HG03354 (cell line): ENCODE measurements around the gene SERPINC1.
"Not testable (repeated sequence)": the region's sequence is repeated elsewhere in the genome, so short reads cannot be mapped to it uniquely, and the experiment has no call there.

ENCODE experiments used
- ATAC-seq: cut with Tn5 transposase; IDR thresholded peaks from one replicate; pipeline ENCODE4 v1.9.1; 2021; ENCODE audit warnings: mild to moderate bottlenecking; ENCODE audit not compliant: unreplicated experiment, poor library complexity, severe bottlenecking

SERPINC1 gene

DNA sequence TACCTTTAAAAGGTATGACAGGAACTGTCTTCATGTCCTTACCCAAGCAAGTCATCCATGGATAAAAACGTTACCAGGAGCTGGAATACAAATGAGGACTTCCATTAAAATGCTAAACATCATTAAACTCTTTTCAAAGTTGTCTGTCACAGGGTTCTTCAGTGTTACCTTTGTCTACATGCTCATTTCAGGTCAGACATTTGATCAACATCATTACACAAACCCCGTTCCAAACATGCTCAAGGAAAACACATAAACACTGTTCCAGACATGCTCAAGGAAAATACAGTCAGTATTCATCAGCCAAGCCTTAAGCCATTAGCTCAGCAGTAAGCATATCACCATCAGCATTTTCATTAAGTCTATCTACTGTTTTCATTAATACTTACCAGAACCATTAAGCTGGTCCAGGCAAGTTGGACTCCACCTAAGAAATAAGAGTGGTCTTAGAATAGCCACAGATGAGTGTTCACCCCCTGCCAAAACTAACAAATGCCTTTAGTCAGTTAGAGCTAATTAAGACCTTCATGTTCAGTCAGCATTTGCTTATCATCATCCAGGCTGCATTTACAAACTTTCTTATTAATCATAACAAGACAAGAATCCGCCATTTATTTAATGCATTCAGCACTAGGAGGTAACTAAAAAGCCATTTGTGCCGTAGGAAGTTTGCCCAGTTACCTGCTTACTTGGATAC, 51.5 kb downstream of the SERPINC1 start:
- no peak for ATAC-seq

DNA sequence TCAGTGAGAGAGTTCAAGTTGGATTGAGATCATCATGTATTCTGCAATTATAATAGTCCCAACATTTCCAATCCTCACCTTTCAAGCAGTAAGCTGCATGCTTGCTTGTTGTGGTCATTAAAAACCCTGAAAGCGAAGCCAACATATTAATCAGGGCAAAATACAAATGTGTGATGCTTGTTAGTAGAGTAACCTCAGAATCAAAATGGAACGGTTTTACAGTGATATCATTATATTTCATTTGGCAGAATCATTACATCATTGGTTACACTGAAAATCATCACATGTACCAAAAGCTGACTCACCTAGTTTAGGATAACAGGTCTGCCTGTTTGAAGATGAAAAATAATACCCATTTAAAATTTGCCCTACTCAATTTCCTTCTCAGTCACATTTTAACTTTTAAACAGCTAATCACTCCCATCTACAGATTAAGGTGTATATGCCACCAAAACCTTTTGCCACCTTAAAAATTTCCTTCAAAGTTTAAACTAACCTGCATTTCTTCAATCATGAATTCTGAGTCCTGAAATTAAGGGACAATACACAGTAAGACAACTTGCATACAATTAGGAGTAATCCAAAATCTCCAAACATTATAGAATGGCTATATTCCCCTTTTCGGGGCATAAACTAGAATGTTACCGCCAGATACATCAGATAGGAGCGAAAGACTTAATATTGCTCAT, 52.8 kb downstream of the SERPINC1 start:
- no peak for ATAC-seq

DNA sequence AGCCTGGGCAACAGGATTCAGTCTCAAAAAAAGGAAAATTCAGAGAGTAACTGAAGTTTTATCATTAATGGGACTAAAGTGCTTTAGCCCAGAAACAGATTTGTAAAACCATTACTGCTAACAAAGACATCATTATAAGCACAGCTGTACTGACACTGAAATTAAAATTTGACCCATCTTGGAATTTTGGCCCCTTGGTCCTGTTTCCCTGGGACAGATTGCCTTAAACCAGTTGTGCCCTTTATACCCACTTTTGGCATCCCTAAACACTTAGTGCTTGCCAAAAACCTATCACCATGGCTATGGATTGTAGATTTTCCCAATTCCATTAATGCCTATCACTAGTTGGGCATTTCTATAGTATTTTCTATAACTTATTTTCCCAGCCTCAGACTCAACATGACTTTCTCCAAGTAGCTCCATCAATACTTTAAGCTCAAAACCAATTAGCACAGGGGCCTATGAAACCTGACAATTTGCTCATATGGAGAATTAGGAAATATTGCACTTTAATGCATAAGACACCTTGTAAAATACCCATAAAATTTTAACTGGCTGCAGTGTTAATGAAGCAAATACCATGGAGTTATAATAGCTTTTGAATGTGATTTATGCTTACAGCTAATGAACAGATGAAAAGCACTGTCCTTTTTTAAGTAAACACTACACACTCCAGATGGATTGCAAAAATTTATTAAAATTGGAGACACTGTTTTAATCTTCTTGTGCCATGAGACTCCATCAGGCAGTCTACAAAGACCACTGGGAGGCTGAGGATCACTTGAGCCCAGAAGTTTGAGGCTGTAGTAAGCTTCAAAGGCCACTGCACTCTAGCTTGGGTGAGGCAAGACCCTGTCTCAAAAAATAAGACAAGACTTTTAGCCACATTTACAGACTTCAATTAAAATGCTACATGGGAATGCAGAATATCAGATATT, 53.6 kb downstream of the SERPINC1 start:
- ATAC-seq = no peak

GRCh38 chr1:173862769-173863223, 54.3 kb downstream of the SERPINC1 start:
- ATAC-seq = no peak

- ATAC-seq = not testable (repeated sequence)
These were observed 54.9 kb downstream of the SERPINC1 start for GRCh38 chr1:173862146-173862768.

GRCh38 chr1:173861731-173862145, 55.4 kb downstream of the SERPINC1 start:
- ATAC-seq = no peak

DNA sequence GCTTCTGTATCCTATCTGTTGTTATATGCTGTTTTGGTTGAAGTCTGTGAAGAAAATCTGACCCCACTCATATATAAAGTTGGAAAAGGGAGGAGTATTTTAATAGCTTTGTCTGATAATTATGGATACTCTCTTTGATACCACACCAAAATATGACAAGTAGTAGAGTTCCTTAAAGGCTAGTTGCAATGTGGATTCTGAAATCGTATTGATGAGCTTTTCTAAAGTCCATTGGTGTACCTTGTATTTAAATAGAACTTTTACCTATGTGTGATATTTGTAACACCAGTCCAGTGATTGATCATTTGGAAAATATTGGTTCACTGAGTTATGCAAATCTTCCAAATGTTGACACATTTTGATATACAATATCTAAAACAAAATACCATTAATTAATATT, 57.1 kb downstream of the SERPINC1 start:
- no peak for ATAC-seq

DNA sequence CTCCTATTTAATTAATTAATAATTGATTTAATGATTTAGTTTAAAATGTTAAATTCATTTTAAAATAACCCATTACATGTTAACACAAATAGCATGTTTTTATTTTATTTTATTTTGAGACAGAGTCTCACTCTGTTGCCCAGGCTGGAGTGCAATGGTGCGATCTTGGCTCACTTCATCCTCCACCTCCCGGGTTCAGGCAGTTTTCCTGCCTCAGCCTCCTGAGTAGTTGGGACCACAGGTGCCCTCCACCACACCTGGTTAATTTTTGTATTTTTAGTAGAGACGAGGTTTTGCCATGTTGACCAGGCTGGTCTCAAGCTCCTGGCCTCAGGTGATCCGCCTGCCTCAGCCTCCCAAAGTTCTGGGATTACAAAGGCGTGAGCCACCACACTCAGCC, 57.6 kb downstream of the SERPINC1 start:
- ATAC-seq = not testable (repeated sequence)

DNA sequence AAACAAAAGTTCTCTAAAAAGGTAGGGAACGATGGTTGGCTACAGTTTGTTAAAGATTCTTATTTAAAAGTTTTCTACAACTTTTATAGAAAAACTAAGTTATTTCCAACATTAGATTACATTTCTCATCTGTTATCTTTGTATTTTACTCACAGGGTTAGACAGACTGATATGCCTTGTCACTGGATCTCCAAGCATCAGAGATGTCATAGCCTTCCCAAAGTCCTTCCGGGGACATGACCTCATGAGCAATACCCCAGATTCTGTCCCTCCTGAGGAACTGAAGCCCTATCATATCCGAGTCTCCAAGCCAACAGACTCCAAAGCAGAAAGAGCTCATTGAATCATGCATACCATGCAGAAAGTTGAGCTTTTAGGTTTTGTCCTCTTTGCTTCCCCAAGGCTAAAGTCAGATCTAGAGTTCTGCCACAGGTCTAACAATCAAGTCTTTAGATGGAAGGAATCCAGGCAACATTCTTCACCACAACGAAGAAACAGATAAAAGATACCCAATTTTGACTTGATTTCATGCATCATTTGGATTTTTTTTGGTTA, 59.7 kb downstream of the SERPINC1 start:
- ATAC-seq = no peak

GRCh38 chr1:173856903-173857302, 60.2 kb downstream of the SERPINC1 start:
- no peak for ATAC-seq

DNA sequence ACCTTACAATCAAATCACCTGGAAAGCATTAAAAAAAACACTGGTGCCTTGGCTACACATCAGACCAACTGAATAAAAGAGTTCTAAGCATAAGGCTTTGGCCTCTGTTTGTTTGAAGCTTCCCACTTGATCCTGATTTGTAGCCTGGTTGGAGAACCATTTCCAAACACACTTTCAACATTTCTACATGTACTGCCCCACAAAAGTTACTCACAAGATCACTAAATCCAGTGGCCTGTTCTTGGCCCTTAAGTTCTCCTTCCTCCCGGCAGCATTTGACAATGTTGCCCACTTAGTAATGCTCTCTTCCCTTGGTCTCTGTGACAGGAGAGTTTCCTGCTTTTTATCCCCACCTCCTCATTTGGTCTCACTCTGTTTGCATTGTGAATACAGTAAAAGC, 61.1 kb downstream of the SERPINC1 start:
- ATAC-seq = no peak
